ENCODE results near the gene FAM13C.

DNA sequence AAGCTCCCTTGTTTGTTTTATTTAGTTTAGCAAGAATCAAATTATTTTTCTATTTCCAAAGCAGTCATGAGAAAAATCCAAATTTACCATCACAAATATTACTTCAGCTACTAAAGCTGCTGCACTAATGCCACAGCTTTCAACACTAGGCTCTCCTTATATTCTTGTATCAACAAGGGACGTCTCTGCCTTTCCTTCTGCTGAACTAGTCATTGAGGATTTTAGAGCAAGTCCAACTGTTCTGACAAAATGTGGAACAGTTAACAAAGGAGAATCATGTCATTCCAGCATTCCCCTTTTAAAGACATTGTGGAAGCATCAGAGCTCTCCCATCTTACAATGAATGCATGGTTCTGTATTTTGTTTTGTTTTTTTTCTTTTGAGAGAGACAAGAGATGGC is 28.6 kb downstream of the FAM13C start:
- TF ChIP-seq, protein P1, sequence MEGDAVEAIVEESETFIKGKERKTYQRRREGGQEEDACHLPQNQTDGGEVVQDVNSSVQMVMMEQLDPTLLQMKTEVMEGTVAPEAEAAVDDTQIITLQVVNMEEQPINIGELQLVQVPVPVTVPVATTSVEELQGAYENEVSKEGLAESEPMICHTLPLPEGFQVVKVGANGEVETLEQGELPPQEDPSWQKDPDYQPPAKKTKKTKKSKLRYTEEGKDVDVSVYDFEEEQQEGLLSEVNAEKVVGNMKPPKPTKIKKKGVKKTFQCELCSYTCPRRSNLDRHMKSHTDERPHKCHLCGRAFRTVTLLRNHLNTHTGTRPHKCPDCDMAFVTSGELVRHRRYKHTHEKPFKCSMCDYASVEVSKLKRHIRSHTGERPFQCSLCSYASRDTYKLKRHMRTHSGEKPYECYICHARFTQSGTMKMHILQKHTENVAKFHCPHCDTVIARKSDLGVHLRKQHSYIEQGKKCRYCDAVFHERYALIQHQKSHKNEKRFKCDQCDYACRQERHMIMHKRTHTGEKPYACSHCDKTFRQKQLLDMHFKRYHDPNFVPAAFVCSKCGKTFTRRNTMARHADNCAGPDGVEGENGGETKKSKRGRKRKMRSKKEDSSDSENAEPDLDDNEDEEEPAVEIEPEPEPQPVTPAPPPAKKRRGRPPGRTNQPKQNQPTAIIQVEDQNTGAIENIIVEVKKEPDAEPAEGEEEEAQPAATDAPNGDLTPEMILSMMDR (IDR thresholded peaks at IDR 0.05) = no peak
- TF ChIP-seq POLR2A (IDR thresholded peaks at IDR 0.05; ENCODE audit: low read depth) = no peak
- TF ChIP-seq POLR2AphosphoS5 (IDR thresholded peaks at IDR 0.05) = no peak
- TF ChIP-seq EP300 (IDR thresholded peaks at IDR 0.05) = no peak

Measured in esophagus muscularis mucosa (tissue), 4 donors.